GM12873 (cell line): ENCODE data around the gene DHX57.

ENCODE experiments used
- TF ChIP-seq, protein P1 (sequence below): IDR thresholded peaks from 2 replicates; pipeline ENCODE4 v1.5.1; 2012; ENCODE audit warnings: low read depth, mild to moderate bottlenecking, moderate library complexity, low read length, control low read depth; ENCODE audit not compliant: insufficient read depth; ENCODE audit errors: missing control alignments

DHX57 gene

DNA sequence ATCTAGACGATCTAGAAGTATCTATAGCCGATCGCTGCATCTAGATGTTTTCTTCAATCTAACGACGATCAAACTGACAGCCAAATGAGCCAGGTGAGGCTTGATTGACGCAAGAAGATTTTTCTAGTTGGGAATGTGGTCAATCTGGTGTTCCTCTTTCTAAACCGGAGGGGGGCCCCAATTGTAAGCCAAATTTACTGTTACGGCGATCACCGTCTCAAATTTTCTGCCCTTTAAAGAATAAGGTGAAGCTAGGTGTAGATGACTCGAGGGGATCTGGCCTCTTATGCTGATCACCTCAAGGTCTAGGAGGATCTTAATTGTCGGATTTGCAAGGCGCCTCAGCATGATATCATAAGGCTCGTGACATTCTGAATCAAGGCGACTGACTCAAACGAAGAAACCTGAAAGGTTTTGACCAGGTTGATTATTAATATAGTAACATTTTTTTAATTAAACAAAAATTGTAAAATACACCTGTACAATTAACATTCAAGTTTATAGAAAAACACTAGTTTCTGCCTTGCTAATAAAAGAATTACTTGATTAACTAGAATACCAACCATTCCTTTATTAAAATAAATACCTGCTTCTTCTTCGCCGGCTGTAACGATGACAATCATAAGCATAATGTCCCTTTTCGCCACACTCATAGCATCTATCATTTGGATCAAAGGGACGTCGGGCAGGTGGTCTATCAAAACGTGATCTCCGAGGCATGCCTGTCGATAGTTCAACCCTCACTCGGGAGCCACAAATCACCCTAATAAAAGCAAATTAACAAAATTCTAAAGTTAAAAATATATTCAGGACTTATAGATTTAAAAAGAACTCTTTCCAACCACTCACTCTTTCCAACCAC, 126.6 kb downstream of the DHX57 start:
- TF ChIP-seq, protein P1, sequence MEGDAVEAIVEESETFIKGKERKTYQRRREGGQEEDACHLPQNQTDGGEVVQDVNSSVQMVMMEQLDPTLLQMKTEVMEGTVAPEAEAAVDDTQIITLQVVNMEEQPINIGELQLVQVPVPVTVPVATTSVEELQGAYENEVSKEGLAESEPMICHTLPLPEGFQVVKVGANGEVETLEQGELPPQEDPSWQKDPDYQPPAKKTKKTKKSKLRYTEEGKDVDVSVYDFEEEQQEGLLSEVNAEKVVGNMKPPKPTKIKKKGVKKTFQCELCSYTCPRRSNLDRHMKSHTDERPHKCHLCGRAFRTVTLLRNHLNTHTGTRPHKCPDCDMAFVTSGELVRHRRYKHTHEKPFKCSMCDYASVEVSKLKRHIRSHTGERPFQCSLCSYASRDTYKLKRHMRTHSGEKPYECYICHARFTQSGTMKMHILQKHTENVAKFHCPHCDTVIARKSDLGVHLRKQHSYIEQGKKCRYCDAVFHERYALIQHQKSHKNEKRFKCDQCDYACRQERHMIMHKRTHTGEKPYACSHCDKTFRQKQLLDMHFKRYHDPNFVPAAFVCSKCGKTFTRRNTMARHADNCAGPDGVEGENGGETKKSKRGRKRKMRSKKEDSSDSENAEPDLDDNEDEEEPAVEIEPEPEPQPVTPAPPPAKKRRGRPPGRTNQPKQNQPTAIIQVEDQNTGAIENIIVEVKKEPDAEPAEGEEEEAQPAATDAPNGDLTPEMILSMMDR: no peak

- TF ChIP-seq, protein P1: no peak
These were observed 127.3 kb downstream of the DHX57 start for GRCh38 chr2:38748391-38748790.

DNA sequence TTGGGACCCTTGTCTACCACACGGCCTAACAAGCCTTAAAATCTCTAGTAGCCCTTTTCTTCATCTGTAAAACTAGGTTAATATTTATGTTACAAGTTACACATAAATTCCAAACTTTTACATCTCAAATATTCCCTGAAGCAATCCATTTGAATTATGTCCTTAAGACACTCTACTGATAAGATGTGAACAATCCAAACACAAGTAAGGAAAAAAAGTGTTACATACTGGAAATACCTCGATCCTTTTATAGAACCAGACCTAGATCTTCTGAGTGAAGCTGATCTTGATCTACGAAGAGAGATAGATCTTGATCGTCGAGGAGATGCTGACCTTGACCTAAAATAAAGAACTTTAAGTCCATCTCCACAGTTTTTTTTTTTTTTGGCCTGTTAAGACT, 127.9 kb downstream of the DHX57 start:
- TF ChIP-seq, protein P1: no peak
